ENCODE results near the gene ACAD8.

- TF ChIP-seq CTCF (optimal IDR thresholded peaks at IDR 0.05 in 1 of 3, IDR thresholded peaks at IDR 0.05 in 1 of 3, conservative IDR thresholded peaks at IDR 0.05 in 1 of 3; ENCODE audit: extremely low read depth in 1 of 3, insufficient read depth in 2 of 3, low read length in 3 of 3) (no peak), EZH2 (IDR thresholded peaks at IDR 0.05; ENCODE audit: low read length) (no peak)
Measured at GRCh38 chr11:134260503-134260902, 7.1 kb downstream of the ACAD8 start.

Measured in keratinocyte (primary cell).